ENCODE measurements around the gene TTC21A. TPM values are rescaled to one million over a fixed set of nuclear protein-coding genes. Genes with fewer than 3 reads are reported as not detected.

Gene TTC21A
- total and polyA plus RNA-seq, 4 experiments from 2014 or later: 1.1 to 3.9 (median 3.0) TPM; not detected in 1

DNA sequence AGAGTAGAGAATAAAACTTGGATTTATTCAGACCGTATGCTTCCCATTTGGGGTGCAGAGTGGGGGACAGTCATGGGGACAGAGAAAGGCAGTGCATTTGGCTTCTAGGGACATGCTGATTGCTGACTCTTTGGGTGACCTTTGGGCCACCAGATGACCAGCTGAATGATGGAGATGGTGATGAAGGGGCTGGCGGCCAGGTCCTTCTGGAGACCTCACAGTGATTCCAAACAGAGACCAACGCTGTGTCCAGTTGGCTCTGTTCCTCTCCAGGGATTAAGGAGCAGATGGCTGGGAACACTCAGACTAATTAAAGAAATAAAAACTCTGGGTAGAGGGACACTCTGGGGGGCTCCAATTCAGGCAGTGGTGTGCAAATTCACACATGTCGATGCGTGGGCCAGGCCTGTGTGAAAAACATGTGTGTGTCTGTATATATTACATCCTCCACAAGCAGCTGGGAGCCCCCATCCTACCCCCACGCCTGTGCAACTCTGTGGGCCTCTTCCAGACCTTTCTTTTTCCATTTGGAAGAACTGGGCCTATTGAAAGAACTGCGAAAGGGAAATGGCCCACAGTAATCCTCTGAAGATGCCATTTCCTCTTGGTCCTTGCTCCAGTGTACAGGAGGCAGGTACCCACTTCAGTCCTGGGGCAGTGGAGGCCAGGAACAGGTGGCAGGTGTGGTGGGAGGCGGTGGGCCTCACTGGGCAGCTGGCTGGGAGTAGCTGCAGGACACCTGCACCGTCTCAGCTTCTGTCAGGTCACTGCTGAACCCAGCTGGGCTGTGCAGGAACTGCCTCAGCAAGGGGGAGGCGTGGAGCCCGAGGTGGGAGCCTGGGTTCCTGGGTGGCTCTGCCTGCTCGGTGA is 76.0 kb downstream of the TTC21A start:
- Mint-ChIP-seq H3K36me3 (no peaks in the 10 kb centered on the region), H3K27ac (peak overlapping the region in 5 of 7 donors; percentile 30 to 98 (median 67)), H3K4me3 (no peak overlapping the region), H3K27me3 (no peaks in the 10 kb centered on the region), H3K4me1 (peaks cover 24 to 34% (median 27%) of the 10 kb centered on the region in 4 donors), H3K9me3 (no peaks in the 10 kb centered on the region)
- H3K4me1 ChIP-seq (ENCODE audit: insufficient read depth, low read length): peaks cover 27% of the 10 kb centered on the region
- no peak overlapping the region for H3K27ac ChIP-seq (ENCODE audit: low read depth, low read length)
- no peaks in the 10 kb centered on the region for H3K9me3 ChIP-seq (ENCODE audit: control insufficient read depth in 1 of 2, low read length in 2 of 2)
- no peak for DNase-seq
- ChIA-PET CTCF (ENCODE audit: partially characterized antibody) (interaction anchor here (0.8 to 15.7 kb wide), 3 partner anchors 11 to 105 kb away, joined by 3 to 427 read pairs (median 21); partner anchors contain the start of gene CX3CR1), POLR2A (ENCODE audit: partially characterized antibody) (interaction anchor here (0.7 kb wide), 1 partner anchor 11 kb away, joined by 3 read pairs; no protein-coding TSS in a partner anchor)
- H3K4me3 ChIP-seq (ENCODE audit: low read length in 2 of 2): no peak overlapping the region
- intact Hi-C loops (cut with micrococcal nuclease): no loop called here
- H3K36me3 ChIP-seq (ENCODE audit: insufficient read depth, low read length): no peaks in the 10 kb centered on the region
- no peaks in the 10 kb centered on the region for H3K27me3 ChIP-seq (ENCODE audit: insufficient read depth, low read length)

- Histone ChIP-seq H3K27me3 (ENCODE audit: insufficient read depth, low read length) (no peaks in the 10 kb centered on the region), H3K36me3 (ENCODE audit: insufficient read depth, low read length) (no peaks in the 10 kb centered on the region), H3K4me1 (ENCODE audit: insufficient read depth, low read length) (peaks cover 18% of the 10 kb centered on the region), H3K9me3 (ENCODE audit: control insufficient read depth in 1 of 2, low read length in 2 of 2) (no peaks in the 10 kb centered on the region), H3K27ac (ENCODE audit: low read depth, low read length) (no peak overlapping the region), H3K4me3 (ENCODE audit: low read length in 2 of 2) (no peak overlapping the region)
- Mint-ChIP-seq H3K36me3 (no peaks in the 10 kb centered on the region), H3K4me1 (peaks cover 18 to 25% (median 19%) of the 10 kb centered on the region in 4 donors), H3K4me3 (no peak overlapping the region), H3K27me3 (no peaks in the 10 kb centered on the region), H3K27ac (peak overlapping the region in 5 of 7 donors; percentile 30 to 57 (median 53)), H3K9me3 (no peaks in the 10 kb centered on the region)
- POLR2A ChIA-PET (ENCODE audit: partially characterized antibody): interaction anchor here (0.7 kb wide), 1 partner anchor 12 kb away, joined by 3 read pairs; no protein-coding TSS in a partner anchor
- CTCF ChIA-PET (ENCODE audit: partially characterized antibody): interaction anchor here (0.8 to 15.7 kb wide), 3 partner anchors 10 to 104 kb away, joined by 3 to 427 read pairs (median 21); partner anchors contain the start of gene CX3CR1
- DNase-seq: no peak
- intact Hi-C loops (cut with micrococcal nuclease): no loop called here
Measured at GRCh38 chr3:39184081-39184967, 76.8 kb downstream of the TTC21A start.

- no peak for DNase-seq
- H3K27ac ChIP-seq (ENCODE audit: low read depth, low read length): no peak overlapping the region
- intact Hi-C loops (cut with micrococcal nuclease): no loop called here
- no peak overlapping the region for H3K4me3 ChIP-seq (ENCODE audit: low read length in 2 of 2)
- POLR2A ChIA-PET (ENCODE audit: partially characterized antibody): interaction anchor here (1.0 kb wide), 1 partner anchor 13 kb away, joined by 3 read pairs; no protein-coding TSS in a partner anchor
- Mint-ChIP-seq H3K4me1 (peaks cover 12 to 24% (median 17%) of the 10 kb centered on the region in 4 donors), H3K4me3 (no peak overlapping the region), H3K36me3 (no peaks in the 10 kb centered on the region), H3K27me3 (no peaks in the 10 kb centered on the region), H3K9me3 (no peaks in the 10 kb centered on the region), H3K27ac (no peak overlapping the region)
- CTCF ChIA-PET (ENCODE audit: partially characterized antibody): interaction anchor here (1.3 to 15.7 kb wide), 3 partner anchors 10 to 103 kb away, joined by 4 to 427 read pairs (median 21); partner anchors contain the start of gene CX3CR1
- no peaks in the 10 kb centered on the region for H3K36me3 ChIP-seq (ENCODE audit: insufficient read depth, low read length)
- H3K4me1 ChIP-seq (ENCODE audit: insufficient read depth, low read length): peaks cover 12% of the 10 kb centered on the region
- H3K9me3 ChIP-seq (ENCODE audit: control insufficient read depth in 1 of 2, low read length in 2 of 2): no peaks in the 10 kb centered on the region
- no peaks in the 10 kb centered on the region for H3K27me3 ChIP-seq (ENCODE audit: insufficient read depth, low read length)
Measured at GRCh38 chr3:39184968-39185285, 77.4 kb downstream of the TTC21A start.

GRCh38 chr3:39185326-39185958 is 78.0 kb downstream of the TTC21A start:
- Histone ChIP-seq H3K27me3 (ENCODE audit: insufficient read depth, low read length) (no peaks in the 10 kb centered on the region), H3K27ac (ENCODE audit: low read depth, low read length) (no peak overlapping the region), H3K36me3 (ENCODE audit: insufficient read depth, low read length) (no peaks in the 10 kb centered on the region), H3K4me3 (ENCODE audit: low read length in 2 of 2) (no peak overlapping the region), H3K4me1 (ENCODE audit: insufficient read depth, low read length) (peaks cover 7% of the 10 kb centered on the region), H3K9me3 (ENCODE audit: control insufficient read depth in 1 of 2, low read length in 2 of 2) (no peaks in the 10 kb centered on the region)
- ChIA-PET POLR2A (ENCODE audit: partially characterized antibody) (interaction anchor here (1.0 kb wide), 1 partner anchor 13 kb away, joined by 3 read pairs; no protein-coding TSS in a partner anchor), CTCF (ENCODE audit: partially characterized antibody) (interaction anchor here (1.3 to 15.7 kb wide), 3 partner anchors 10 to 103 kb away, joined by 4 to 427 read pairs (median 21); partner anchors contain the start of gene CX3CR1)
- DNase-seq: no peak
- intact Hi-C loops (cut with micrococcal nuclease): no loop called here
- no peaks in the 10 kb centered on the region for H3K9me3 Mint-ChIP-seq
- H3K4me3 Mint-ChIP-seq: no peak overlapping the region
- H3K27ac Mint-ChIP-seq: peak overlapping the region in 1 of 7 donors; percentile 86
- H3K36me3 Mint-ChIP-seq: no peaks in the 10 kb centered on the region
- H3K4me1 Mint-ChIP-seq: peaks cover 7 to 21% (median 13%) of the 10 kb centered on the region in 4 donors
- no peaks in the 10 kb centered on the region for H3K27me3 Mint-ChIP-seq

GRCh38 chr3:39185959-39186691 is 78.6 kb downstream of the TTC21A start:
- intact Hi-C loops (cut with micrococcal nuclease): no loop called here
- Histone ChIP-seq H3K4me3 (ENCODE audit: low read length in 2 of 2) (no peak overlapping the region), H3K9me3 (ENCODE audit: control insufficient read depth in 1 of 2, low read length in 2 of 2) (no peaks in the 10 kb centered on the region), H3K27me3 (ENCODE audit: insufficient read depth, low read length) (no peaks in the 10 kb centered on the region), H3K27ac (ENCODE audit: low read depth, low read length) (no peak overlapping the region), H3K36me3 (ENCODE audit: insufficient read depth, low read length) (no peaks in the 10 kb centered on the region), H3K4me1 (ENCODE audit: insufficient read depth, low read length) (peaks cover 3% of the 10 kb centered on the region)
- H3K27me3 Mint-ChIP-seq: no peaks in the 10 kb centered on the region
- H3K4me3 Mint-ChIP-seq: no peak overlapping the region
- DNase-seq: no peak
- no peaks in the 10 kb centered on the region for H3K9me3 Mint-ChIP-seq
- H3K4me1 Mint-ChIP-seq: peaks cover 3 to 15% (median 9%) of the 10 kb centered on the region in 4 donors
- no peaks in the 10 kb centered on the region for H3K36me3 Mint-ChIP-seq
- ChIA-PET POLR2A (ENCODE audit: partially characterized antibody) (interaction anchor here (1.0 kb wide), 1 partner anchor 14 kb away, joined by 3 read pairs; no protein-coding TSS in a partner anchor), CTCF (ENCODE audit: partially characterized antibody) (interaction anchor here (1.1 to 15.7 kb wide), 5 partner anchors 9 to 102 kb away, joined by 3 to 427 read pairs (median 4); partner anchors contain the start of gene CX3CR1)
- no peak overlapping the region for H3K27ac Mint-ChIP-seq

DNA sequence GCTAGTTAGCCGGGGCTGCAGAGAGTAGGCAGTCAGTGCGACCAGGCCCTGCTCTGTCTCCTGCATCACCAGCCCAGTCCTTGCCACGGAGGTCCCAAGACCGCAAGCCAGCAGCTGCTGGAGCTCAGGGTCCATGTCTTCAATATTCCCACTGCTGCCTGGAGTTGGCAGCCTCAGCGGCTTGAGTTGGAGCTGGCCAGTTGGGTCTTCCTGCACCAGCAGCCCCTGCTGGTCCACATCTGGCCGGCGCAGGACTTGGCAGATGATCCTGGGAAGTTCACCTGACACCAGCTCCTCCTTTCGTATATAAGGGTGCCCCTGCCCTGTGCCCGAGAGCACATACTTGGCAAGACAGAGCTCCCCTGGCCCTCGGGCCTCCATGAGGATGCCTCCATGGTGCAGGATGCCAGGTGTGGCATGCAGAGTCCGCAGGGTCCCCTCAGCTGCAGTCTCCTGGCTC is 79.2 kb downstream of the TTC21A start:
- H3K9me3 Mint-ChIP-seq: no peaks in the 10 kb centered on the region
- ChIA-PET CTCF (ENCODE audit: partially characterized antibody) (interaction anchor here (0.9 to 15.7 kb wide), 5 partner anchors 9 to 101 kb away, joined by 3 to 427 read pairs (median 3); partner anchors contain the start of gene CX3CR1), POLR2A (ENCODE audit: partially characterized antibody) (no interaction called here)
- H3K27ac ChIP-seq (ENCODE audit: low read depth, low read length): no peak overlapping the region
- no peaks in the 10 kb centered on the region for H3K36me3 Mint-ChIP-seq
- intact Hi-C loops (cut with micrococcal nuclease): no loop called here
- no peaks in the 10 kb centered on the region for H3K9me3 ChIP-seq (ENCODE audit: control insufficient read depth in 1 of 2, low read length in 2 of 2)
- no peak overlapping the region for H3K4me3 Mint-ChIP-seq
- H3K27ac Mint-ChIP-seq: no peak overlapping the region
- H3K4me1 Mint-ChIP-seq: peaks cover 0 to 12% (median 6%) of the 10 kb centered on the region in 4 donors
- no peaks in the 10 kb centered on the region for H3K27me3 Mint-ChIP-seq
- no peak for DNase-seq
- H3K36me3 ChIP-seq (ENCODE audit: insufficient read depth, low read length): no peaks in the 10 kb centered on the region
- no peaks in the 10 kb centered on the region for H3K4me1 ChIP-seq (ENCODE audit: insufficient read depth, low read length)
- no peaks in the 10 kb centered on the region for H3K27me3 ChIP-seq (ENCODE audit: insufficient read depth, low read length)
- H3K4me3 ChIP-seq (ENCODE audit: low read length in 2 of 2): no peak overlapping the region
